Rectal smooth muscle tissue (tissue), 1 donor: ENCODE measurements around the gene EFCAB12.

ENCODE experiments used
- H3K27ac ChIP-seq: one replicate; pipeline ENCODE4 v1.7.0; 2013; ENCODE audit warnings: low read depth, low read length, inconsistent platforms
- H3K27me3 ChIP-seq: one replicate; pipeline ENCODE4 v1.7.0; 2013; ENCODE audit warnings: low read length; ENCODE audit not compliant: control insufficient read depth, insufficient read depth
- H3K36me3 ChIP-seq: one replicate; pipeline ENCODE4 v1.7.0; 2013; ENCODE audit warnings: low read length; ENCODE audit not compliant: control insufficient read depth, insufficient read depth
- H3K4me1 ChIP-seq: one replicate; pipeline ENCODE4 v1.7.0; 2013; ENCODE audit warnings: low read length; ENCODE audit not compliant: control insufficient read depth, insufficient read depth
- H3K4me3 ChIP-seq: one replicate; pipeline ENCODE4 v1.7.0; 2013; ENCODE audit warnings: low read length
- H3K9ac ChIP-seq: one replicate; pipeline ENCODE4 v1.7.0; 2013; ENCODE audit warnings: low read length

The EFCAB12 gene

DNA sequence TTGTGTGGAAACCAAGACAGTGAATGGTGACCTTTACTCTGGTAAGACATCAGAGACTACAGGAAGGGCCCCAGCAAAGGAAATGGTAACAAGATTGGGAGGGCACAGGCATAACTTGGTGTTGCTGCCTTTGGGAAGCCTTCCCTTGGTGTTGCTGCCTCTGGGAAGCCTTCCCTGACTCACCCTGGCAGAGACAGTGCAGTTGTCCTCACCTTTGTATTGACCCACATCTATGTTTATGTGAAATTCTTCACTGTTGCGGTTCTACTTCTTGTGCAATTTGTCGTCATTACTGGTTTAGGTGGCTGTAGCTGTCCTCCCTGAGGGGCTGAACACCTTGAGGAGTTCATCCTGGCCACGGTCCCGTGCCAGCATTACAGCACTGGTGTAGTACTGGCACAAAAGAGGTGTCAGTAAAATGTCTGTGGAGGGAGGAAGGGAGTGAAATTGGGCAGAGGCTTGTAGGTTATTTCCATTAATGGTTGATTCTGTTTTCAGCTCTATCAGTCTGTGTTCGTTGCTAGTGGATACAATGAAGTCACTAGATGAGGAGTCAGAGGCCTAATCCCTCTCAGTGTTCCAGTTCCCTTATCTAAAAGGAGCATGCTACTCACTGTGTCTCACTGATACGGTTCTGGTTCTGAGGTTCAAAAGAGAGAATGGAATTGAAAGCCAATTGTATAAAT, 33.2 kb upstream of the EFCAB12 start:
- no peak overlapping the region for H3K27ac ChIP-seq

DNA sequence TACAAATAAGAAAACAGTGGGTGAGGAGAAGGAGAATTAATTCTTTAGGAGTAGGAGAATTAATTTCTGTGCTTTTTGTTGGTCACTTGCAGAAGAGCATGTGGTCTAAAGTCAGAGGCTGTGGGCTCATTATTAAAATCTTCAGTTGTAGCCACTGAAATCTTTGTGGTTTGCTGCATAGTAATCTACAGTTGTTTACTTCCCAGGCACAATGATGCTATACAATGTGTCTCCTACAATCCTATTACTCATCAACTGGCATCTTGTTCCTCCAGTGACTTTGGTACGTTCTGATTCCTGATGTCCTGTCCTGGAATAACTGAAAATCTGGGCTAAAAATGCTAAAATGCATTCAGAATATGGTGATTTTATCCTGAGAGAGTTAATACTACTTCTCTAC, 32.6 kb upstream of the EFCAB12 start:
- no peak overlapping the region for H3K9ac ChIP-seq
- no peaks in the 10 kb centered on the region for H3K27me3 ChIP-seq
- H3K4me1 ChIP-seq: no peaks in the 10 kb centered on the region
- H3K4me3 ChIP-seq: no peak overlapping the region
- no peak overlapping the region for H3K27ac ChIP-seq
- H3K36me3 ChIP-seq: peaks cover 2% of the 10 kb centered on the region

More for the DNA sequence above, 33.2 kb upstream of the EFCAB12 start:
- no peaks in the 10 kb centered on the region for H3K27me3 ChIP-seq
- H3K4me3 ChIP-seq: no peak overlapping the region
- no peak overlapping the region for H3K9ac ChIP-seq
- peaks cover 2% of the 10 kb centered on the region for H3K36me3 ChIP-seq
- H3K4me1 ChIP-seq: no peaks in the 10 kb centered on the region

DNA sequence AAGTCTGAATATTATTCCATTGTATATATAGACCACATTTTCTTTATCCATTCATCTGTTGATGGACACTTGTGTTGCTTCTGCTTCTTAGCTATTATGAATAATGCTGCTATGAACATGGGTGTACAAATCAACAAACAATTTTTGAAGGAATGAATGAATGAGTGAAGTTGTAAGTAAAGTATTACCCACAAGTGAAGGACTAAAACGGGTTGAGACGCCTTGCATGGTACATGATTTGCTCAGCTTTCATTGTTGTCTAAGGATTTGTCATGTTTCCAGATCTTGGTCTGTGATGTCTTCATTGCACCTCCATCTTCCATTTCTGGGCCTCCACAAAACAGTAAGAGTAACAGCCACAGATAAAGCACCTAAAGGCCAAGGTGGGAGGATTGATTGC, 32.1 kb upstream of the EFCAB12 start:
- Histone ChIP-seq H3K36me3 (peaks cover 2% of the 10 kb centered on the region), H3K27ac (no peak overlapping the region), H3K9ac (no peak overlapping the region), H3K27me3 (no peaks in the 10 kb centered on the region), H3K4me1 (no peaks in the 10 kb centered on the region), H3K4me3 (no peak overlapping the region)

DNA sequence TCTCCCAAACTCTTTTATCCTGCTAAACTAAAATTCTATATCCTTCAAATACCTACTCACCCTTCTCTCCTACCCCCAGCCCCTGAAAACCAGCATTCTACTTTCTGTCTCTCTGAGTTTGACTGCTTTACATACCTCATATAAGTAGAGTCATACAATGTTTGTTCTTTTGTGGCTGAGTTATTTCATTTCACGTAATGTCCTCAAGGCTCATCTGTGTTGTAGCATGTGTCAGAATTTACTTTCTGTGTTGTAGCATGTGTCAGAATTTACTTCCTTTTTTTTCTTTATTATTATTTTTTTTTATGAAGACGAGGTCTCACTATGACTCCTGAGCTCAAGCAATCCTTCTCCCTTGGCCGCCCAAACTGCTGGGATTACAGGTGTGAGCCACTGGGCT, 31.7 kb upstream of the EFCAB12 start:
- Histone ChIP-seq H3K27me3 (no peaks in the 10 kb centered on the region), H3K4me3 (no peak overlapping the region), H3K27ac (no peak overlapping the region), H3K36me3 (peaks cover 2% of the 10 kb centered on the region), H3K4me1 (no peaks in the 10 kb centered on the region), H3K9ac (no peak overlapping the region)

DNA sequence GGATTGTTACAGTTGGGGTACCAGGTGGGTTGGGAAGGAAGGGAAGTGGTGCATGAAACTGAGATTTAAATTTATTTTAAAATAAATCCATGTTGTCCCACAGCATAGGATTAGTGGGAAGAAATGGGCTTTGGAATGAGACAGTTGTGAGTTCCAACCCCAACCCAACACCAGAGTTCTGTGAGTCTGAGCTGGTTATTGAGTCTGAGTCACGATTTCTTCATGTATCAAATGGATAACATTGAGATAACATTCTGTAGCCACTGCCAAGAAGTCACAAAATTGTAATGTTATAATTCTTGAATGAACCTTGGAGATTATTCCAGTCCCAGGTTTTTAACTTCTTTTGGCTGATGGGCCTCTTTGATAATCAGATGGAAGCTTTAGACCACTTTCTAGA, 25.3 kb upstream of the EFCAB12 start:
- no peak overlapping the region for H3K27ac ChIP-seq
- H3K4me1 ChIP-seq: no peaks in the 10 kb centered on the region
- no peak overlapping the region for H3K4me3 ChIP-seq
- H3K36me3 ChIP-seq: peaks cover 2% of the 10 kb centered on the region
- H3K9ac ChIP-seq: no peak overlapping the region
- H3K27me3 ChIP-seq: no peaks in the 10 kb centered on the region

DNA sequence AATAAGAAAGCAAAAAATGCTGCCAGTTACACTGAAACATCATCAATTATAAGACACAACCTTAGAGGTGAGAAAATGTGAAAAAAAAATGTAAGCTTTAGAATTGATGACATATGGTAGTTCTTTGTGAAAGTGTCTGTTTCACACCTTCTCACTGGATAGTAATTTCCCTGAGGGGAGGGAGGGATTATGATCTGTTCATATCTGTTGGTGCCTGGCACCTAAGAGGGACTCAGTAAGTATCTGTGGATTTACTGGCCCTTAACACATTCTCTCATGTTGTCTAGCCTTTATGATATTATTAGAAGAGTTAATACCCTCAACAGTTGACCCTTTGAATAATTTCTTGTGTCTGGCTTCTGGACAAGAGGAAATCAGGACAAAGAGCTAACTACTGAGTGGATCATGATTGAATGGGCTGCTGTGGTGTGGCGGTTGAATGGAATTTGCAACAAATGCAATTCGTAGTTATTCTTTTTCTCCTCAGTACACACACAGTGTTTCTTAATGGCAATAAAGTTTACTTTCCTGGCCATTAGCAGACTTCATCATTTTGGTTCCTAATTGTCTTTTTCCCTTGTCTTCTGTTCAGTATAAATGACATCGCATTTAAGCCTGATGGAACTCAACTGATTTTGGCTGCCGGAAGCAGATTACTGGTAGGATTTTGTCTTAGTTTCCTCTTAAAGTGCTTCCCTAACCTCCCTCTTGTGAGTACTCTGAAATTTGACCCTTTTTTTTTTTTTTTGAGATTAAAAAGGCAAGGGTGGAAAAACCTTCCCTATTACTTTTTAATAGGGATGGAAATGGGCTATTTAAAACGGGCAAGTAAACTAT, 21.1 kb upstream of the EFCAB12 start:
- H3K27me3 ChIP-seq: no peaks in the 10 kb centered on the region
- H3K27ac ChIP-seq: no peak overlapping the region
- H3K36me3 ChIP-seq: no peaks in the 10 kb centered on the region
- no peak overlapping the region for H3K4me3 ChIP-seq
- H3K4me1 ChIP-seq: no peaks in the 10 kb centered on the region
- H3K9ac ChIP-seq: no peak overlapping the region

DNA sequence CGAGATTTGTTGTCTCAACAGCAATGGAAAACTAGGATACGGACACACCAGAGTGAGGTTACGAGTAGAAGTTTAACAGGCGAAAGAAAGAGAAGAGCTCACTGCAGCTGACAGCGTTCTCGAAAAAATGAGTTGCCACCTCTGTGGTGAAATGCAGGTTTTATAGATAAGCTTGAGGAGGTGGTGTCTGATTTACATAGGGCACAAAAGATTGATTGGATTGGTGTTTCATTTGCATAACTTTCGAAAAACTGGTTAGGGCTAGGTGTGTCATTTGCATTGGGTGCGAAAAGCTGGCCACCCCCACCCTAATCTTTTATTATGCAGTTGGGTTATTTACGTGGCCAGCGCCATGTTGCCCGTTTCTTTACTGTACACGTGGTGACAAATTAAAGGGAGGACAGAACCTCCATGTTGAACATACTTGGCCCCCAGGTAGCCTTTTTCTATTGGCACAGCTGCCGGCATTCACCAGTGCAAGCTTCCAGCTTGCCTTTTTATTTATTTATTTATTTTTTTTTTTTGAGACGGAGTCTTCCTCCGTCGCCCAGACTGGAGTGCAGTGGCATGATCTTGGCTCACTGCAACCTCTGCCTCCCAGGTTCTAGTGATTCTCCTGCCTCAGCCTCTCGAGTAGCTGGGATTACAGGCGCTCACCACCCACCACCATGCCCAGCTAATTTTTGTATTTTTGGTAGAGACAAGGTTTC, 19.9 kb upstream of the EFCAB12 start:
- Histone ChIP-seq H3K36me3 (no peaks in the 10 kb centered on the region), H3K27ac (no peak overlapping the region), H3K4me3 (no peak overlapping the region), H3K27me3 (no peaks in the 10 kb centered on the region), H3K9ac (no peak overlapping the region), H3K4me1 (no peaks in the 10 kb centered on the region)

DNA sequence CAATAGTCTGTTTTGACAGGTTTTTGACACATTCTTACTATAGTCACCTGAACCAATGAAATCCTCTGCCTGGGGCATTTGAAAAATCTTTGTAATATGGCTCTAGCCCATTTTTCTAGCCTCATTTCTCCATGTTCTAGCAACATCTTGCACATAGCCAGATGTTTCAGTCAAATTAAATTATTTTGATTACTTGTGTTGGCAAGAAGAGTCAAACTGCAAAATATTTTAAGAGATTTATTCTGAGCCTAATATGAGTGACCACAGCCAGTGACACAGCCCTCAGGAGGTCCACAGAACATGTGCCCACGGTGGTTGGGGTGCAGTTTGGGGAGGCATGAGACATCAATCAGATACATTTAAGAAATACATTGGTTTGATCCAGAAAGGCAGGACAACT, 18.5 kb upstream of the EFCAB12 start:
- Histone ChIP-seq H3K9ac (no peak overlapping the region), H3K4me1 (no peaks in the 10 kb centered on the region), H3K27ac (no peak overlapping the region), H3K27me3 (no peaks in the 10 kb centered on the region), H3K36me3 (no peaks in the 10 kb centered on the region), H3K4me3 (no peak overlapping the region)

DNA sequence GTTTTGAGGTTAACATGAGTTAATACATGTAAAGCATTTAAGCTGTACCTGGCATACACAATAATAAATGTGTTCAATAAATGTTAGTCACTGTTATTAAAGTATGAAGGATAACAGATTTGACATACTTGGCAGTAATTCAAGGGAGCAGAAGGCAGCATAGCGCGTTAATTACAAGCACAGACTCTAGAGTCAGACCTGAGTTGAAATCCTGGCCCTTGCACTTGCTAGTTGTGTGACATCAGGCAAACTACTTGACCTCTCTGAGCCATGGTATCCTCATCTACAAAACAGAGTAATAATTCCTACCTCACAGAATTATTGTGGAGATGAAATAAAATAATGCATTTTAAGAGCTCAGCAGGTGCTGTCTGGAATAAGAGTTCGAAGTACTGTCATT, 17.0 kb upstream of the EFCAB12 start:
- Histone ChIP-seq H3K4me3 (no peak overlapping the region), H3K9ac (no peak overlapping the region), H3K36me3 (no peaks in the 10 kb centered on the region), H3K4me1 (peaks cover 8% of the 10 kb centered on the region), H3K27me3 (no peaks in the 10 kb centered on the region), H3K27ac (no peak overlapping the region)

DNA sequence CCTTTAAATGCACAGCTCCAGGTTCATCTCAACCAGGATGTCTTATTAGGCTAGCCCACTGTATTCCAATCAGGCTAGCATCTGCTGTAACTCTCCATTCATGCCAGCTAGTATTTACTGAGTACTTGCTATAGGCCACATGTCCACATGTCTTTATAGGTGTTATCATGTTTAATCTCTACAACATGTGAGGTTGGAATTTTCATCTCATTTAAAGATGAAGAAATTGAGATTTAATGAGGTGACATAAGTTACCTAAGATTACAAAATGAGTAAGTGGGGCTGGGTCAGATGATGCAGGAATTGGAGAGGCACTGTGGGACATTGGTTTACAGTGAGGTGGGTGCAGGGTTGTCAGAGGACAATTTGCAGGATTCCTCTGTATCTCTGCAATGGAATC, 14.5 kb upstream of the EFCAB12 start:
- H3K27ac ChIP-seq: no peak overlapping the region
- H3K9ac ChIP-seq: no peak overlapping the region
- no peaks in the 10 kb centered on the region for H3K36me3 ChIP-seq
- H3K4me1 ChIP-seq: peaks cover 8% of the 10 kb centered on the region
- no peaks in the 10 kb centered on the region for H3K27me3 ChIP-seq
- no peak overlapping the region for H3K4me3 ChIP-seq

DNA sequence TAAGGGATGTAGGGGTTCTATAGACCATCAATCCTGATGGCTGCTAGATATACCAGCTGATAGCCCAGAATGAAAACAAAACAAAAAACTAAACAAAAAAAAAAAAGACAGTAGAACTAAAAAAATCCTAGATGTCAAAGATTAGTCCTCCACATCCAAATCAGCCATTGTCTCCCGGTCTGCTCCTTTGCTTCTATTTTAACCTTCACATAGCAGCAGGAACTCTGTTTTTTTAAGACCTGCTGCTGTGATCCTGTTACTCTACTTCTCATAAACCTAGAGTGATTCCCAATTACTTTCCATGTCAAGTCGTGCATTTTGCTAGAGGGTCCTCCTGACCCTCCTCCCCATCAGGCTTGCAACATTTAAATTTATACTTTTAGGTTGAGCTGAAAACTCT, 14.1 kb upstream of the EFCAB12 start:
- peaks cover 8% of the 10 kb centered on the region for H3K4me1 ChIP-seq
- H3K36me3 ChIP-seq: no peaks in the 10 kb centered on the region
- no peak overlapping the region for H3K4me3 ChIP-seq
- no peaks in the 10 kb centered on the region for H3K27me3 ChIP-seq
- no peak overlapping the region for H3K9ac ChIP-seq
- H3K27ac ChIP-seq: peak overlapping the region; percentile 8

DNA sequence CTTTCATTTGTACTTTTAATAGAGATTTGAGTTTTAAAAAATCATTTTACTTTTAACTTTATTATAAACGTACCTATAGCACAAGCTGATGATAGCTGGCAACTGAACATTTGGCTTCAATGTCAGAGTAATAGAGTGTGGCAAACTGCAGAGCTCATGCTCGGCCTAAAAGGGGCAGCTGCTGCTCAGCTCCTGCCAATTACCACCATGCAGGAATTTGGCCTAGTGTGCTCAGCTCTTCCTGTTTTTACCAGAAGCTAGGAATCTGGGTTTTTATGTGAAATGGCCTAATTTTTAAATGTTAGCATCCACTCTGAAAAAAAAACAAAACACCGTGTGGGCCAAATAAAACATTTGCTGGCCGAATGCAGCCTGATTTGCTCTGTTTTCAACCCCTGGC, 13.3 kb upstream of the EFCAB12 start:
- H3K27me3 ChIP-seq: no peaks in the 10 kb centered on the region
- no peak overlapping the region for H3K9ac ChIP-seq
- H3K36me3 ChIP-seq: no peaks in the 10 kb centered on the region
- peak overlapping the region; percentile 79 for H3K4me3 ChIP-seq
- no peak overlapping the region for H3K27ac ChIP-seq
- H3K4me1 ChIP-seq: peaks cover 8% of the 10 kb centered on the region
